MM.1S (cell line): Measurements from ENCODE around the gene SIGLEC6.

Experiments used
- DNase-seq: peaks from one replicate; pipeline ENCODE4 v3.0.0-alpha.2; 2015
- H2AFZ ChIP-seq: fragments of 300-600 bp; sonication (generic); 2 replicates; pipeline ENCODE4 v1.6.0; 2016; ENCODE audit warnings: antibody characterized with exemption, low read length
- H3F3A ChIP-seq: fragments of 300-600 bp; sonication (generic); 2 replicates; pipeline ENCODE4 v1.6.1; 2016; ENCODE audit warnings: mild to moderate bottlenecking, antibody characterized with exemption, low read length, moderate library complexity, mixed read lengths; ENCODE audit not compliant: insufficient read depth
- H3K27ac ChIP-seq: fragments of 300-600 bp; sonication (generic); 2 replicates; pipeline ENCODE4 v1.5.1; 2016; ENCODE audit warnings: mild to moderate bottlenecking, low read length
- H3K27me3 ChIP-seq: fragments of 300-600 bp; sonication (generic); replicated peaks from 2 replicates; pipeline ENCODE4 v1.6.0; 2016; ENCODE audit warnings: low read length; ENCODE audit not compliant: insufficient read depth
- H3K36me3 ChIP-seq: fragments of 300-600 bp; sonication (generic); replicated peaks from 2 replicates; pipeline ENCODE4 v1.6.1; 2016; ENCODE audit warnings: mild to moderate bottlenecking, low read length, mixed read lengths; ENCODE audit not compliant: insufficient read depth
- H3K4me1 ChIP-seq: fragments of 300-600 bp; sonication (generic); 2 replicates; pipeline ENCODE4 v1.6.1; 2016; ENCODE audit warnings: low read length, mixed read lengths
- H3K4me2 ChIP-seq: fragments of 300-600 bp; sonication (generic); 2 replicates; pipeline ENCODE4 v1.6.0; 2016; ENCODE audit warnings: low read depth, low read length
- H3K4me3 ChIP-seq: fragments of 300-600 bp; sonication (generic); 2 replicates; pipeline ENCODE4 v1.5.1; 2016; ENCODE audit warnings: low read length, mixed read lengths
- H3K79me2 ChIP-seq: fragments of 300-600 bp; sonication (generic); 2 replicates; pipeline ENCODE4 v1.6.1; 2016; ENCODE audit warnings: mixed run types, low read length, mixed read lengths
- H3K9ac ChIP-seq: fragments of 300-600 bp; sonication (generic); 2 replicates; pipeline ENCODE4 v1.6.1; 2016; ENCODE audit warnings: low read length, mixed read lengths
- H3K9me2 ChIP-seq: fragments of 300-600 bp; sonication (generic); replicated peaks from 2 replicates; pipeline ENCODE4 v1.6.1; 2016; ENCODE audit warnings: mild to moderate bottlenecking, low read length, mixed read lengths; ENCODE audit not compliant: insufficient read depth
- H3K9me3 ChIP-seq: fragments of 300-600 bp; sonication (generic); replicated peaks from 2 replicates; pipeline ENCODE4 v1.6.1; 2016; ENCODE audit warnings: mild to moderate bottlenecking, low read length, mixed read lengths; ENCODE audit not compliant: insufficient read depth
- H4K20me1 ChIP-seq: fragments of 300-600 bp; sonication (generic); 2 replicates; pipeline ENCODE4 v1.6.1; 2016; ENCODE audit warnings: mild to moderate bottlenecking, low read length, moderate library complexity, mixed read lengths; ENCODE audit not compliant: insufficient read depth
- CTCF ChIP-seq: fragments of 300-600 bp; sonication (generic); IDR thresholded peaks from 2 replicates; pipeline ENCODE4 v1.5.1; 2016; ENCODE audit warnings: antibody characterized with exemption, low read length, mixed read lengths
- EZH2 ChIP-seq: fragments of 300-600 bp; sonication (generic); optimal IDR thresholded peaks from 2 replicates; pipeline ENCODE3; 2017; ENCODE audit warnings: low read depth, mild to moderate bottlenecking, antibody characterized with exemption, low read length, mixed read lengths
- EZH2phosphoT487 ChIP-seq: fragments of 300-600 bp; sonication (generic); IDR thresholded peaks from 2 replicates; pipeline ENCODE4 v1.6.1; 2018; ENCODE audit warnings: antibody characterized with exemption, low read length

SIGLEC6 gene

GRCh38 chr19:51493776-51494175, 37.7 kb downstream of the SIGLEC6 start:
- Histone ChIP-seq H3K9ac (no peak overlapping the region), H2AFZ (no peak overlapping the region), H3K9me3 (no peaks in the 10 kb centered on the region), H3K27me3 (no peaks in the 10 kb centered on the region), H3K79me2 (no peaks in the 10 kb centered on the region), H3K4me2 (no peak overlapping the region), H3K4me3 (no peak overlapping the region), H4K20me1 (no peaks in the 10 kb centered on the region), H3F3A (no peaks in the 10 kb centered on the region), H3K27ac (no peak overlapping the region), H3K9me2 (no peaks in the 10 kb centered on the region), H3K4me1 (no peaks in the 10 kb centered on the region), H3K36me3 (no peaks in the 10 kb centered on the region)
- DNase-seq = no peak
- TF ChIP-seq CTCF = no peak
- no peak for TF ChIP-seq EZH2
- TF ChIP-seq EZH2phosphoT487 = no peak

GRCh38 chr19:51491586-51491985, 39.9 kb downstream of the SIGLEC6 start:
- no peaks in the 10 kb centered on the region for H4K20me1 ChIP-seq
- no peaks in the 10 kb centered on the region for H3K4me1 ChIP-seq
- no peak overlapping the region for H3K4me2 ChIP-seq
- TF ChIP-seq CTCF = no peak
- no peak for TF ChIP-seq EZH2phosphoT487
- no peak for TF ChIP-seq EZH2
- H3K27ac ChIP-seq = no peak overlapping the region
- no peak overlapping the region for H2AFZ ChIP-seq
- H3K9me2 ChIP-seq = no peaks in the 10 kb centered on the region
- no peak overlapping the region for H3K4me3 ChIP-seq
- H3K36me3 ChIP-seq = no peaks in the 10 kb centered on the region
- no peaks in the 10 kb centered on the region for H3F3A ChIP-seq
- no peak overlapping the region for H3K9ac ChIP-seq
- no peaks in the 10 kb centered on the region for H3K79me2 ChIP-seq
- H3K27me3 ChIP-seq = no peaks in the 10 kb centered on the region
- no peaks in the 10 kb centered on the region for H3K9me3 ChIP-seq
- no peak for DNase-seq

GRCh38 chr19:51490676-51491075, 40.8 kb downstream of the SIGLEC6 start:
- H3K36me3 ChIP-seq = no peaks in the 10 kb centered on the region
- H3K79me2 ChIP-seq = no peaks in the 10 kb centered on the region
- H3K4me1 ChIP-seq = no peaks in the 10 kb centered on the region
- H3K9me2 ChIP-seq = no peaks in the 10 kb centered on the region
- H3K27ac ChIP-seq = no peak overlapping the region
- no peaks in the 10 kb centered on the region for H3K27me3 ChIP-seq
- H2AFZ ChIP-seq = no peak overlapping the region
- no peak overlapping the region for H3K4me3 ChIP-seq
- no peaks in the 10 kb centered on the region for H4K20me1 ChIP-seq
- no peak overlapping the region for H3K9ac ChIP-seq
- H3K4me2 ChIP-seq = no peak overlapping the region
- H3K9me3 ChIP-seq = no peaks in the 10 kb centered on the region
- DNase-seq = no peak
- TF ChIP-seq EZH2 (no peak), CTCF (no peak), EZH2phosphoT487 (no peak)
- no peaks in the 10 kb centered on the region for H3F3A ChIP-seq
